Pons (tissue), 1 donor: ENCODE results near the gene DNAH8.
A peak's percentile ranks its signal among the peaks of the same experiment; 100 is the strongest.

ENCODE experiments used
- DNase-seq: peaks from one replicate; pipeline ENCODE4 v3.0.0-alpha.2; 2016; ENCODE audit warnings: low spot score

The DNAH8 gene, protein sequence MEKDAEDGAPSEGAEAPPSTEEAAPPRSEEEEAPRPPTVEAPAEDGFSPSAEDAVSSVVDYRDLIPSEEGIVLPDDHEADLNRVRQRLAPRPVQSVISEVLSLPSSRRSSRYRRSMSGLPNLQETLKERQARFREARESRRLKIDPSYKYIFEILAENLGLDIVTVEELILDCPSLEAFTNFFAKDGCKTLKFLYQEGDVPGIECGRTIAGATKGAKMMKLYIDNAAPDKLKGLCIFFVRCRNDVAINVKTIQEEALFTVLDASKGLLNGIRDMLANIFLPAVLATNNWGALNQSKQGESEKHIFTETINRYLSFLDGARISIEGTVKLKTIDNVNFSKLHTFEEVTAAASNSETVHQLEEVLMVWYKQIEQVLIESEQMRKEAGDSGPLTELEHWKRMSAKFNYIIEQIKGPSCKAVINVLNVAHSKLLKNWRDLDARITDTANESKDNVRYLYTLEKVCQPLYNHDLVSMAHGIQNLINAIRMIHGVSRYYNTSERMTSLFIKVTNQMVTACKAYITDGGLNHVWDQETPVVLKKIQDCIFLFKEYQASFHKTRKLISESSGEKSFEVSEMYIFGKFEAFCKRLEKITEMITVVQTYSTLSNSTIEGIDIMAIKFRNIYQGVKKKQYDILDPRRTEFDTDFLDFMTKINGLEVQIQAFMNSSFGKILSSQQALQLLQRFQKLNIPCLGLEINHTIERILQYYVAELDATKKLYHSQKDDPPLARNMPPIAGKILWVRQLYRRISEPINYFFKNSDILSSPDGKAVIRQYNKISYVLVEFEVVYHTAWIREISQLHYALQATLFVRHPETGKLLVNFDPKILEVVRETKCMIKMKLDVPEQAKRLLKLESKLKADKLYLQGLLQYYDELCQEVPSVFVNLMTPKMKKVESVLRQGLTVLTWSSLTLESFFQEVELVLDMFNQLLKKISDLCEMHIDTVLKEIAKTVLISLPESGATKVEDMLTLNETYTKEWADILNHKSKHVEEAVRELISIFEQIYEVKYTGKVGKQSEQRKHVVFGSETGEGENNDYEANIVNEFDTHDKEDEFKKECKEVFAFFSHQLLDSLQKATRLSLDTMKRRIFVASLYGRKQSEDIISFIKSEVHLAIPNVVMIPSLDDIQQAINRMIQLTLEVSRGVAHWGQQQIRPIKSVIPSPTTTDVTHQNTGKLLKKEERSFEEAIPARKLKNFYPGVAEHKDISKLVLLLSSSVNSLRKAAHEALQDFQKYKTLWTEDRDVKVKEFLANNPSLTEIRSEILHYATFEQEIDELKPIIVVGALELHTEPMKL (N-terminal part only)

GRCh38 chr6:38715016-38715689 is at the start of gene DNAH8:
Gene DNAH8 (plus strand): TSS chr6:38715311. CDS start chr6:38722810, 7,499 bp downstream.
- no peak for DNase-seq

- peak; percentile 65 for DNase-seq
Observed at GRCh38 chr6:38671885-38672467, 43.1 kb upstream of the DNAH8 start.

DNA sequence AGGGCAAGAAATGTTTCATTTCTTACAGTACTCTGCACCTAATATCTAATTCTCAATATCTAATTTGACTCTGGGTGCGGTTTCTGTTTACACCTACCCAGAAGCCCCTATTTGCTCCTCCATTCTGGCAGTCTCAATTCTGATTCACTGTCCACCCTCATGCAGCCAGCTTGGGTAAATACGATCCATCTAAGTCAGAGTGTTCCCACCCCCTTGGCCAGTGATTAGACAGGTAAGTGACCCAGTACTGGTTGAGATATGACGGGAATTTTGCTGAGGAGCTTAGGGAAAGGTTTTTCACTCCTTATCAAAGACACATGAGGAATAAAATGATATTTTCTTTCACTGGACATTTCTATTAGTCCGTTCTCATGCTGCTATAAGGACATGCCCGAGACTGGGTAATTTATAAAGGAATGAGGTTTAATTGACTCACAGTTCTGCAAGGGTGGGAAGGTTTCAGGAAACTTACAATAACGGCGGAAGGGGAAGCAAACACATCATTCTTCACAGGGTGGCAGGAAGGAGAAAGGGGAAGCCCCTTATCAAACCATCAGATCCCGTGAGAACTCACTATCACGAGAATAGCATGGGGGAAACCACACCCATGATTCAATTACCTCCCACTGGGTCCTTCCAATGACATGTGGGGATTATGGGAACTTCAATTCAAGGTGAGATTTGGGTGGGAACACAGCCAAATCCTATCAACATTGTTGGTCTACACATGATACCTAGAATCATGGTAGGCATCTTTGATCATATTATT is 41.5 kb upstream of the DNAH8 start:
- no peak for DNase-seq

GRCh38 chr6:38676236-38676973 is 38.7 kb upstream of the DNAH8 start:
- DNase-seq = no peak

DNA sequence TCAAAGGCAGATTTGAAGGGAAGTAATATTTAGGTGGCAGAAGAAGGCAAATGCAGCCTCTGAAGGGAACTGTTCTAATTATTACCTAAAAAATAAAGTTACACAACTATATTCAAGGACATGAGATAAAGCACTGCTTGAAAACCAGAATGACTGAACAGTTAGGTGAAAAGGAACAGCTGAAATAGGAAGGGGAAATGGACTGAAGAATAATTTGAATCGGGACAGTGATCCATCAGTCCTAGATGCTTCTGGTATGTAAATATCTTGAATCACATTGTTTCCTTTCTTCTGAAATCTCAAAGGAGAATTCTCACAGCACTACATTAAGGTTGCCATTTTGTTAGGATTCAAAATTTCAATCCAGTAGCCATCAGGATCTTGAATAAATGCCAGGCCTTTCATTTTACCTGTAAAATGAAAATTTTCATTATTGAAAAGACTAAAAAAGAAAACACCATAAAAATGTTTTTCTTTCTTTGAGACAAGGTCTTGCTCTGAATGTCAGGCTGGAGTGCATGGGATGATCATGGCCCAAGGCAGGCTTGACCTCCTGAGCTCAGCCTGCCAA is 38.1 kb upstream of the DNAH8 start:
- no peak for DNase-seq

DNA sequence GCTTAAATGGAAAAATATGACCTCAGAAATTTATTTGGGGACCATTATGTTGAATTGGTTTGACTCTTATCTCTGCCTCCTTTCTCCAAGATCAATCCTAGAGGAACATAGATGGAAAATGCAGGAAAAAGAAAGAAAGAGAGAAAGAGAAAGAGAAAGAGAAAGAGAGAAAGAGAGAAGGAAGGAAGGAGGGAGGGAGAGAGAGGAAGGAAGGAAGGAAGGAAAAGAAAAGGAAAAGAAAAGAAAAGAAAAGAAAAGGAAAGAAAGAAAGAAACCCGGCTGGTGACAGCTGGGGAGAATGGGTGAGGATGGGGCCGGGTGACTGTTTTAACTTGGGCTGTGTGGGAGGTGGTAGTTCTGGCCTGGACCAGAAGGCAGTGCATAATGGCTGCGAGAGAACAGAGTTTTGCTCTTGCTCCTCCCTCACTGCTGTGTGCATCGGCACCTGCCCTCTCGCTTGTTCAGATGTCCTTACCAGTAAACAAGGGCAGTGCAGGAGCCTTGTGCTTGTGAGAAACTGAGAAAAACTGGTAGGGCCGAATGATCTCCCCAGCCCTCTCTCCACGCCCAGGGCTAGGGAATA is 36.8 kb upstream of the DNAH8 start:
- DNase-seq = no peak

- no peak for DNase-seq
Observed at GRCh38 chr6:38679668-38680067, 35.4 kb upstream of the DNAH8 start.

DNA sequence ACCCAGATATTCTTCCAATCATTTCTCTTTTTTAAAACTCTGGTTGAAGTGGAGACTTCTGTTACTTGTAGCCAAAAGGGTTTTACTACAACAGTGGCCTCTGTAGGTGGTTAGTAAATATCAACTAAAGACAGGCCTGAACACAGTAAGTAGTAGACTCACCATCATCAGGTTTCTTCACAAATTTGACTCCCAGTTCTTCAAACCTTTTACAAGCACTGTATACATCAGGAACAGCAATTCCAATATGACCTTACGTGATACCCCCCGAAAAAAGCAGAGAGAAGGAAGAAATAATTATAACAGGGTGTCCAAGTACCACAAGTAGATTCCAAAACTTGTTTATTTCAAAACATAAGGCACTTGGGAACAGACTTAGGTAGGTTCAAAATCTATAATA is 33.3 kb upstream of the DNAH8 start:
- no peak for DNase-seq

DNA sequence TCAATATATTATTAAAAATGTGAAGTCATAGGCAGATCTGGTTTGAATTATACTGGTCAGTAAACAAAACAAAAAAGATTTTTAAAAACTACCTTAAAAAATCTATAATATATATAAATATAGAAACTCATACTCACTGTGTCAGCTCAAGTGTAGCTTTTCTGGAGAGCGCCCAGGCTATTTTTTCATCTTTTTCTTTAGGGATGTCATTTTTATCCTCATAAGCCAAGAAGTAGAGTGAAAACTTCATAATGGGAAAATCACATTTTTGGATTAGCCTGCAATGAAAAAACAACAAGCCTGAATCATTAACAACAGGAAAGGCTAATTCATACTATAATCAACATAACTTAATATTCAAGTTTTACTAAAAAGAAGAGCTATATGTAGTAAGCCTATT is 30.9 kb upstream of the DNAH8 start:
- no peak for DNase-seq

DNA sequence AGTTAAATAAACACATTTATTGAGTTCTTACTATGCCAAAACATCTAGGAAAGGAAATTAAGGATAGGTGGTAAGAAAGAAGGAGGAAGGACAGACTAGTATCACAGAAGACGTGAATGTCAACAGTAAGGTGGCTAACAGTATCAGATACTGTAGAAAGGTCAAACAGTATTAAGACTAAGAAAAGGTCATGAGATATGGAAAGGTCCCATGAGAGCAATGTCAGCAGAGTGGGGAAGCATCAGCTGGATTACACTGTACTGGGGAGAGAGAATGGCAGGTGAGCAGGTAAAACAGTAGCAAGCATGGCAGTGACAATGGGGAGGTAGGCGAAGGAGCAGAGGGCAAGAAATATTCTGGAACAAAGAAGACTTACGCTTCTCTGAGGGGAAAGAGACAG is 30.2 kb upstream of the DNAH8 start:
- DNase-seq = no peak

- no peak for DNase-seq
Observed at GRCh38 chr6:38686270-38687042, 28.7 kb upstream of the DNAH8 start.

DNA sequence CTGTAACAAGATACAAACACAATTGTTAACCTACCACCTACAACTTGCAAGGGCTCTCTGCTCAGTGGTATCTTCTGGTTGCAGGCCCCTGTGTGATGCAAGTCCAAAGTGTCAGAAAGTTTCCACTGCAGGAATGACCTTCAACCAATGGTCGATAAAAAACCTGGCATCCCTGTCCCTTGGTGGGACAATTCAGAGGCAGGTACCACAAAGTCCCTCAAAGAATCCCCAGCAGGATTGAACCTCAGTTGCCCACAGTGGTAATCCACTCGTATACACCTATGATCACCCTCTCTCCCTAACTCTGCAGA is 28.1 kb upstream of the DNAH8 start:
- no peak for DNase-seq

DNA sequence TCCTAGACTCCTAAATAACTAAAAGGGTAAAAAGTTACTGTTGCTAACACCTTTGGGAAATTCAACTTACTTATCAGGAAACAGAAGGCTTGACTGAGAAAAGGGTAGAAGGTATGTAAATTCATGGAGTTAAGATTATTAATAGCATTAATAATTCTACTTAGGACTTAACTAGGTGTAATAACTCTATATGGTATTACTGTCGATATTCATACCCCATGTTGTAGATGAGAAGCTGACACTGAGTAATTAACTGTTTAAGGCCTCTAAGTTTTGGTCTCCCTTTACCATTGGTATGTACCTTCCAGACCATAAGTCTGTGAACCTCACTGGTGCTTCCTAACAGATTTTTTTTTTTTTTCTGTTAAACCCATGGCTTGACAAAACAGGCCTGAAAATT is 27.6 kb upstream of the DNAH8 start:
- no peak for DNase-seq

DNA sequence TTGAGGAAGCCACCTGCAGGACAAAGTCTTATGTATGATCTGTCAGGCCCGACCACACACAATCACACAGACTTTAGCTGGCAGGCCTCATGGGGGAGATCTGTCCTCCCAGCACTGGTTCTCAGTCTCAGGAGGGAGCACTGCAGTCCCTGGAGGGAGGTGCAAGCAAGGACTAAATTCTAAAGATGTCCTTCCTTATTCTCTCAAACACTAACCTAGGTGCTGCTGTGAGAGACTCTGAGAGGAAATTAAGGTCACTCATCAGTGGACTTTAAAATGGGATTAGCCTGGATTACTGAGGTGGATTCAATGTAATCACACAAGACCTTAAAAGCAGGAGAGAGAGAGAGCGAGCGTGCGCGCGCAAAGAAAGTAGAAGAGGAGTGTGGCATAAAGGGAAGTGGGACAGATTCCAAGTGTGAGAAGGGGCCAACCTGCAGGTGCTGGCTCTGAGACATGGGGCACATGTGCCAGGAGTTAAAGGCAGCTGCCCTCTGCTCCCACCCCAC is 26.5 kb upstream of the DNAH8 start:
- no peak for DNase-seq

- peak; percentile 48 for DNase-seq
Observed at GRCh38 chr6:38695227-38695900, 19.7 kb upstream of the DNAH8 start.

DNA sequence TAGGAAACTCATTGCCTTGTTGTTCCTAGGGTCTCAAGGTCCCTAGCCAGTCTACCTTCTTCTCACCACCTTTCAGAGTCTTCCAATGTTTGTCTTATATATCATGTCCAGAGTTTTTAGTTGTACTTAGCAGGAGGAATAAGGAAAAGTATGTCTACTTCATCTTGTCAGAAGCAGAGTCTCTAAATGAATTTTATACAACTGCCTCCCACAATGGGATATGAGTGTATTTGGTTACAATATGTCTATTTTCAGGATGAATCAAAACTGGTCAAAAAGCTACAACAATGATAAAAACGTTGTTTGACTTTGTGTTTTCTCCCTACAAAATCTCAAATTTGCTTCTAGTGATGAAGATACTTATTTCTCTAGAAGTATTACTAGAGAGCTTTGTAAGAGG is 19.2 kb upstream of the DNAH8 start:
- DNase-seq = no peak

DNA sequence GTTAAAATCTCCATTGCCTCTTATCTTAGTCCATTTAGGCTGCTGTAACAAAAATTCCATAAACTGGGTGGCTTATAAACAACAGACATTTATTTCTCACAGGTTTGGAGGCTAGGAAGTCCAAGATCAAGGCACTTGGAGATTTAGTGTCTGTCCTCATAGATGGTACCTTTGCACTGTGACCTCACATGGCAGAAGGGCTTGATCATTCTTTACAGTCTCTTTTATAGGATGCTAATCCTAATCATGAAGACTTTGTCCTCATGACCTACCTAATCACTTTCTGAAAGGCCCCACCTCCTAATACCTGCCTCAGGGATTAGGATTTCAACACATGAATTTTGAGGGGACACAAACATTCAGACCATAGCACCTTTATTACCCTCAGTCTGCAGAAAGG is 18.8 kb upstream of the DNAH8 start:
- no peak for DNase-seq

DNA sequence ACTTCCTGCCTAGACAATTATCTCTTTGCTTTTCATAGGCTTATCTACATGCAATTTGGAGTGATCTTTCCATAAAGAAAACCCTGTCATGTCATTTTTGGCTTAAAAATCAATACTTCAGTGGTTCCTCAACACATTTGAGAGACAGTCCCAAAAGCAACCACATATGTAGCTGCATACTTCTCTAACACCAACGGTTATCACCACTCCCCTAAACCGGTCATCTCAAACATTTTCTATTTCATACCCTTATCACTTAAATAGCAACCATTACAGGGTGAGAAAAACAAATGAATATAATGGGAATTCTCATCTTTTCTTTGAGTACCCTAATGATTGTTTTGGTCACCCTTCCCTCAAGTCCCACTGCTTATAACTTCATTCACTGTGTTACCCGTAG is 17.3 kb upstream of the DNAH8 start:
- no peak for DNase-seq
